Hepatocyte (in vitro differentiated cells): ENCODE results near the gene LRRFIP1. TPM values are rescaled to one million over a fixed set of nuclear protein-coding genes. Genes with fewer than 3 reads are reported as not detected.
A peak's percentile ranks its signal among the peaks of the same experiment; 100 is the strongest.

Source experiments
- DNase-seq: peaks from one replicate; pipeline ENCODE4 v3.0.0-alpha.2; 2016; ENCODE audit warnings: low spot score
- H2AFZ ChIP-seq: fragments of 200-600 bp; sonication (generic); 2 replicates; pipeline ENCODE4 v1.6.0; 2016; ENCODE audit warnings: antibody characterized with exemption, mild to moderate bottlenecking
- H3K27ac ChIP-seq: fragments of 200-600 bp; sonication (generic); 2 replicates; pipeline ENCODE4 v1.5.1; 2016; ENCODE audit warnings: mild to moderate bottlenecking
- H3K27me3 ChIP-seq: fragments of 200-600 bp; sonication (generic); 2 replicates; pipeline ENCODE4 v1.6.1; 2016
- H3K36me3 ChIP-seq: fragments of 200-600 bp; sonication (generic); replicated peaks from 2 replicates; pipeline ENCODE4 v1.5.1; 2016; ENCODE audit warnings: low read depth; ENCODE audit not compliant: insufficient read depth
- H3K4me1 ChIP-seq: fragments of 200-600 bp; sonication (generic); 2 replicates; pipeline ENCODE4 v1.5.1; 2016; ENCODE audit warnings: mild to moderate bottlenecking, moderate library complexity; ENCODE audit not compliant: insufficient read depth
- H3K4me2 ChIP-seq: fragments of 200-600 bp; sonication (generic); 2 replicates; pipeline ENCODE4 v1.6.0; 2016
- H3K4me3 ChIP-seq: fragments of 200-600 bp; sonication (generic); 2 replicates; pipeline ENCODE4 v1.5.1; 2016; ENCODE audit warnings: mild to moderate bottlenecking
- H3K79me2 ChIP-seq: fragments of 200-600 bp; sonication (generic); 2 replicates; pipeline ENCODE4 v1.6.0; 2017; ENCODE audit warnings: mild to moderate bottlenecking
- H3K9me2 ChIP-seq: fragments of 200-600 bp; sonication (generic); replicated peaks from 2 replicates; pipeline ENCODE4 v1.6.0; 2017; ENCODE audit warnings: mild to moderate bottlenecking; ENCODE audit not compliant: insufficient read depth
- H3K9me3 ChIP-seq: fragments of 200-600 bp; sonication (generic); 2 replicates; pipeline ENCODE4 v1.5.1; 2016; ENCODE audit warnings: low read depth, mild to moderate bottlenecking
- H4K20me1 ChIP-seq: fragments of 200-600 bp; sonication (generic); 2 replicates; pipeline ENCODE4 v1.6.0; 2016; ENCODE audit warnings: mild to moderate bottlenecking; ENCODE audit not compliant: insufficient read depth, poor library complexity, severe bottlenecking
- EZH2 ChIP-seq: fragments of 200-600 bp; sonication (generic); IDR thresholded peaks from 2 replicates; pipeline ENCODE4 v1.6.1; 2016; ENCODE audit warnings: antibody characterized with exemption, mild to moderate bottlenecking, borderline replicate concordance
- EZH2phosphoT487 ChIP-seq: fragments of 200-600 bp; sonication (generic); IDR thresholded peaks from one replicate; pipeline ENCODE4 v1.6.1; 2018; ENCODE audit warnings: antibody characterized with exemption, mild to moderate bottlenecking, low read depth, moderate library complexity; ENCODE audit not compliant: unreplicated experiment, severe bottlenecking
- WGBS: methylation state at CpG from one replicate; pipeline ENCODE4 v1.1.6; 2016; ENCODE audit warnings: low lambda C conversion rate; ENCODE audit errors: missing lambda C conversion rate; 5-methylcytosine and 5-hydroxymethylcytosine counted together
- polyA plus RNA-seq: library from polyadenylated mRNA; unstranded; fragments of >200 nt; fragmentation: Nextera tagmentation; extraction: Ambion mirVana; gene quantifications from 2 replicates; pipeline ENCODE4 v1.2.1, GENCODE V29; 2016
- total RNA-seq: library from RNA; depleted of rRNA; stranded (reverse); fragments of >200 nt; gene quantifications from 2 replicates; pipeline ENCODE4 v1.2.3, GENCODE V29; 2014
- TF ChIP-seq, protein P1 (sequence below): fragments of 200-600 bp; sonication (generic); IDR thresholded peaks from 2 replicates; pipeline ENCODE4 v1.5.1; 2016; ENCODE audit warnings: antibody characterized with exemption, mild to moderate bottlenecking; ENCODE audit not compliant: poor library complexity

The LRRFIP1 gene
- total and polyA plus RNA-seq, 2 experiments from 2014 or later: 42.7 to 64.1 TPM

DNA sequence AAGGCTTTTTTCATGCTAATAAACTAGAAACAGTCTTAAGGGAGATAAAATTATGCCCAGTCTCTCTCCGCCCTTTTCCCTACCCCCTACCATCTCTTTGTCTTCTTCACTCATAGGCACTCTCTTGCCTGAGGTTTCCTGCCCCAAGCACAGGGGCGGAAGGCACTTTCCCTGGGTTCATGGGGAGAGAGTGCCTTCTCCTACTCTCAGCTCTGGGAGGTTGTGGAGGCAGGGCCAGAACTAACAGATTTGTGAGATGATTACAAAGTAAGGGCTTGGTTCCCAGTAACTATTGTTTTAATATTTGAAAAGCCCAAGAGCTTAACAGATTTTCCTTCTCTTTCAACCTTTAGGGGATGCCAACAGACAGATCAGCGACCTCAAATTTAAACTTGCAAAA lies 145.1 kb downstream of the LRRFIP1 start:
- H2AFZ ChIP-seq: no peak overlapping the region
- H3K4me1 ChIP-seq: no peaks in the 10 kb centered on the region
- H4K20me1 ChIP-seq: no peaks in the 10 kb centered on the region
- WGBS: 85% methylated on average over 3 of the region's 3 CpGs
- no peak overlapping the region for H3K4me3 ChIP-seq
- TF ChIP-seq EZH2phosphoT487 (no peak), EZH2 (no peak)
- TF ChIP-seq, protein P1, sequence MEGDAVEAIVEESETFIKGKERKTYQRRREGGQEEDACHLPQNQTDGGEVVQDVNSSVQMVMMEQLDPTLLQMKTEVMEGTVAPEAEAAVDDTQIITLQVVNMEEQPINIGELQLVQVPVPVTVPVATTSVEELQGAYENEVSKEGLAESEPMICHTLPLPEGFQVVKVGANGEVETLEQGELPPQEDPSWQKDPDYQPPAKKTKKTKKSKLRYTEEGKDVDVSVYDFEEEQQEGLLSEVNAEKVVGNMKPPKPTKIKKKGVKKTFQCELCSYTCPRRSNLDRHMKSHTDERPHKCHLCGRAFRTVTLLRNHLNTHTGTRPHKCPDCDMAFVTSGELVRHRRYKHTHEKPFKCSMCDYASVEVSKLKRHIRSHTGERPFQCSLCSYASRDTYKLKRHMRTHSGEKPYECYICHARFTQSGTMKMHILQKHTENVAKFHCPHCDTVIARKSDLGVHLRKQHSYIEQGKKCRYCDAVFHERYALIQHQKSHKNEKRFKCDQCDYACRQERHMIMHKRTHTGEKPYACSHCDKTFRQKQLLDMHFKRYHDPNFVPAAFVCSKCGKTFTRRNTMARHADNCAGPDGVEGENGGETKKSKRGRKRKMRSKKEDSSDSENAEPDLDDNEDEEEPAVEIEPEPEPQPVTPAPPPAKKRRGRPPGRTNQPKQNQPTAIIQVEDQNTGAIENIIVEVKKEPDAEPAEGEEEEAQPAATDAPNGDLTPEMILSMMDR: no peak
- no peak overlapping the region for H3K4me2 ChIP-seq
- no peak overlapping the region for H3K27ac ChIP-seq
- no peak for DNase-seq
- no peaks in the 10 kb centered on the region for H3K79me2 ChIP-seq
- H3K9me2 ChIP-seq: no peaks in the 10 kb centered on the region
- H3K9me3 ChIP-seq: no peaks in the 10 kb centered on the region
- H3K36me3 ChIP-seq: no peaks in the 10 kb centered on the region
- no peaks in the 10 kb centered on the region for H3K27me3 ChIP-seq

DNA sequence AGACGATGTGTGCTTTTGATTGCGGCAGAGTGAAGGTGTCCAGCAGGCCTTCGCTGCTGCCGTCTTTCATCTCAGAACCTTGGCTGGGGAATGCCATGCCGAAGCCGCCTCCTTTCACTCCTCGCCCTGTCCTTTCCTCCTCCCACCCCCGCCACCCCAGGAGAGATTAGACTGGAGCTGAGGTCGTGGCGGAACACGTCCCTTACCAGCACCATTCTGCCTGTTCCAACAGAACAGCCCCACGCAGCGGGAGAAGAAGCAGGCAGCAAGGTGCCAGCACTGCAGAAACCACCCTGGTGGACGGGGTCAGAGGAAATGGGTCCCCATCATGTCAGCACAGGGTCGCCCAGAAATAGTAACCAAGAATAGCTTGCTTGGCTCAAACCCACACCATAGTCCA lies 146.4 kb downstream of the LRRFIP1 start:
- H3K79me2 ChIP-seq: no peaks in the 10 kb centered on the region
- H3K4me2 ChIP-seq: no peak overlapping the region
- no peaks in the 10 kb centered on the region for H4K20me1 ChIP-seq
- H3K4me3 ChIP-seq: no peak overlapping the region
- no peaks in the 10 kb centered on the region for H3K4me1 ChIP-seq
- H3K9me3 ChIP-seq: no peaks in the 10 kb centered on the region
- no peak for DNase-seq
- TF ChIP-seq EZH2phosphoT487 (no peak), EZH2 (no peak)
- TF ChIP-seq, protein P1: no peak
- no peaks in the 10 kb centered on the region for H3K36me3 ChIP-seq
- H3K9me2 ChIP-seq: no peaks in the 10 kb centered on the region
- H2AFZ ChIP-seq: no peak overlapping the region
- H3K27me3 ChIP-seq: no peaks in the 10 kb centered on the region
- WGBS: 88% methylated on average over 15 of the region's 15 CpGs
- no peak overlapping the region for H3K27ac ChIP-seq

DNA sequence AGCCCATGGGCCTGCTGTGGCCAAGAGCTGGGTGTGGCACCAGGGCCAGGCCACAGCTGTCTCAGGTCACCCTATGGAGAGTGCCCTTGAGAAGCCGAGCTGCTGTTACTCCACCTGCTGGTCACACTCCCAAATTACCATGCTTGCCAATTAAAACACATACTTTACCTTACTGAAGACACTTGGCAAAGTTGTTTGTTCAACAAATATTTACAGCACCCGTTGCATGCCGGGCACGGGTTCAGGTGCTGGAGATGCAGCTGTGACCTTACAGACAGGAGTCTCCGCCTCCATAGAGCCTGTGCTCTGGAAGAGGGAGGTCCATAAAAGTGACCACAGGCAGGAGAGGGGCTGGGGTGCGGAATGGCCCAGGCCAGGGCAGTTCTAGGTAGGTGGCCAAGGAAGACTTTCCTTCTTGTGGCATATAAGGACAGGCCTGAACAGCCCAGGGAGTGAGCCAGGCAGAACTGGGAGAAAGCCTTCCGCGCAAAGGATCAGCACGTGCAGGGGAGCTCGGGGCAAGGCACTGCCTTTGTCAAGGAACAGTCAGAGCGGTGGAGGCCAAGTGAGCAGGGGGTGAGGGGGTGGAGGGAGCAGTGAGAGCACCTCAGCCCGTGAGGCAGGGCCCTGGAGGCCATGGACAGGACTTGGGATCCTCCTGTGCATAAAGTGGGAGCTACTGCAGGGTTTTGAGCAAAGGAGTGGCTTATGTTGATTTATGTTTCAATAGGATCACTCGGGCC lies 147.6 kb downstream of the LRRFIP1 start:
- peak; percentile 63 for DNase-seq
- Histone ChIP-seq H3K4me3 (no peak overlapping the region), H3K9me2 (no peaks in the 10 kb centered on the region), H4K20me1 (no peaks in the 10 kb centered on the region), H3K79me2 (no peaks in the 10 kb centered on the region), H3K9me3 (no peaks in the 10 kb centered on the region), H3K36me3 (no peaks in the 10 kb centered on the region), H3K27ac (no peak overlapping the region), H3K4me1 (no peaks in the 10 kb centered on the region), H2AFZ (no peak overlapping the region), H3K27me3 (no peaks in the 10 kb centered on the region), H3K4me2 (no peak overlapping the region)
- TF ChIP-seq, protein P1: peak; percentile 62
- no peak for TF ChIP-seq EZH2
- 72% methylated on average over 13 of the region's 13 CpGs for WGBS
